Ovary (tissue), 3 donors: Measurements from ENCODE around the gene GUCA2A.

Source experiments
- EP300 ChIP-seq: sonication (generic); formaldehyde crosslinking; IDR thresholded peaks from one replicate; pipeline ENCODE4 v1.6.1; 2017; ENCODE audit warnings: antibody characterized with exemption
- POLR2A ChIP-seq: fragments of 450-650 bp; IDR thresholded peaks from one replicate; pipeline ENCODE4 v1.6.1; 2017; ENCODE audit warnings: antibody characterized with exemption, mild to moderate bottlenecking, moderate library complexity
- TF ChIP-seq, protein P1 (sequence below), 3 donors: fragments of 450-650 bp in 2 of 3; fragments of 200-600 bp in 1 of 3; IDR thresholded peaks; one replicate each; pipeline versions ENCODE4 v1.5.1 to v1.8.0; 2016 to 2022; ENCODE audit warnings: antibody characterized with exemption in 3 of 3, mild to moderate bottlenecking in 1 of 3
- donor health status: DM: no; HTN: no; CAD: no.

DNA sequence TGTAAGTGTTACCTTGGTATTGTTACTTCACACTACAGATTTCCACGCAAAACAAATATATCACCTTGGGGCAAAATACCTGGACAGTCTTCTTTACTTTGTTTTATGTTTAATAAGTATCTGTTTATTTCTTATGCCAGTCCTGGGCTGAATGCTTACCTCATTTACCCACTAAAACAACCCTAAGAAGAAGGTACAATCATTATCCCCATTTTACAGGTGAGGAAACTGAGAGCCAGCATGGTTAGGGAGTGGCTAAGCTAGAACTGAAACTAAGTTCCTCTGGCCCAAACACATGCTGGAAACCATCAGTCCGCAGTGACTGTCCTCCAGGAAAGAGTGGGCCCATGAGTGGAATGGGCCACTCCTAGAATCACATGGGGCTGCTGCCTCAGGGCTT, 24.4 kb downstream of the GUCA2A start:
- TF ChIP-seq, protein P1, sequence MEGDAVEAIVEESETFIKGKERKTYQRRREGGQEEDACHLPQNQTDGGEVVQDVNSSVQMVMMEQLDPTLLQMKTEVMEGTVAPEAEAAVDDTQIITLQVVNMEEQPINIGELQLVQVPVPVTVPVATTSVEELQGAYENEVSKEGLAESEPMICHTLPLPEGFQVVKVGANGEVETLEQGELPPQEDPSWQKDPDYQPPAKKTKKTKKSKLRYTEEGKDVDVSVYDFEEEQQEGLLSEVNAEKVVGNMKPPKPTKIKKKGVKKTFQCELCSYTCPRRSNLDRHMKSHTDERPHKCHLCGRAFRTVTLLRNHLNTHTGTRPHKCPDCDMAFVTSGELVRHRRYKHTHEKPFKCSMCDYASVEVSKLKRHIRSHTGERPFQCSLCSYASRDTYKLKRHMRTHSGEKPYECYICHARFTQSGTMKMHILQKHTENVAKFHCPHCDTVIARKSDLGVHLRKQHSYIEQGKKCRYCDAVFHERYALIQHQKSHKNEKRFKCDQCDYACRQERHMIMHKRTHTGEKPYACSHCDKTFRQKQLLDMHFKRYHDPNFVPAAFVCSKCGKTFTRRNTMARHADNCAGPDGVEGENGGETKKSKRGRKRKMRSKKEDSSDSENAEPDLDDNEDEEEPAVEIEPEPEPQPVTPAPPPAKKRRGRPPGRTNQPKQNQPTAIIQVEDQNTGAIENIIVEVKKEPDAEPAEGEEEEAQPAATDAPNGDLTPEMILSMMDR (IDR thresholded peaks at IDR 0.05): no peak
- TF ChIP-seq POLR2A (no peak), EP300 (no peak)
